Activated naive CD8-positive, alpha-beta T cell (primary cell): ENCODE measurements around the gene PPY.
A peak's percentile ranks its signal among the peaks of the same experiment; 100 is the strongest.
"Not testable (repeated sequence)": the region's sequence is repeated elsewhere in the genome, so short reads cannot be mapped to it uniquely, and the experiment has no call there.

ENCODE experiments used
- H3K27ac Mint-ChIP-seq: one replicate; pipeline ENCODE4 v1.8.0; 2021; ENCODE audit warnings: mixed read lengths
- H3K27me3 Mint-ChIP-seq: one replicate; pipeline ENCODE4 v1.8.0; 2021; ENCODE audit warnings: mixed read lengths
- H3K36me3 Mint-ChIP-seq: one replicate; pipeline ENCODE4 v1.8.0; 2021; ENCODE audit warnings: mixed read lengths
- H3K4me1 Mint-ChIP-seq: one replicate; pipeline ENCODE4 v1.8.0; 2021; ENCODE audit warnings: low read depth, mixed read lengths
- H3K4me3 Mint-ChIP-seq: one replicate; pipeline ENCODE4 v1.8.0; 2021; ENCODE audit warnings: mild to moderate bottlenecking, mixed read lengths
- H3K9me3 Mint-ChIP-seq: one replicate; pipeline ENCODE4 v1.8.0; 2021; ENCODE audit warnings: low read depth, mixed read lengths

The PPY gene

DNA sequence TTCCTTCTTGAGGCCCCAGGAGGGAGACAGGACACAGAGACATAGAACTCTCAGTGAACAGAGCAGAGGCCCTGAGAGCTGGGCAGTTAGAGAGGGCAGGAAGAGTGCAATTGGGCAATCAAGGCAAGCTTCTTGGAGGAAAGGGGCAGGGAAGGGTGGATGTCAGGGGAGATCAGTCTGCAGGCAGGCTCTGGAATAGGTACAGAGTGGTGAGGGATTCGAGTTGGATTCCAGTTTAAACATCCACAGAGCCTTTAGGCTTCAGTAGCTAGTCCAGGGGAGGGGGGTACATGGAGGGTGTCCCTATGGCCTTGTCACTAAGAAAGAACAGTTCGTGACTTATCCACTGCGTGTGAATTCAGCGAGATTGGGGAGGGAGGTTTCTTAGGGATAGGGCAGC, 9.5 kb upstream of the PPY start:
- no peak overlapping the region for H3K27ac Mint-ChIP-seq
- H3K36me3 Mint-ChIP-seq = no peaks in the 10 kb centered on the region
- H3K9me3 Mint-ChIP-seq = no peaks in the 10 kb centered on the region
- peaks cover 17% of the 10 kb centered on the region for H3K27me3 Mint-ChIP-seq
- H3K4me1 Mint-ChIP-seq = peaks cover 1% of the 10 kb centered on the region
- no peak overlapping the region for H3K4me3 Mint-ChIP-seq

DNA sequence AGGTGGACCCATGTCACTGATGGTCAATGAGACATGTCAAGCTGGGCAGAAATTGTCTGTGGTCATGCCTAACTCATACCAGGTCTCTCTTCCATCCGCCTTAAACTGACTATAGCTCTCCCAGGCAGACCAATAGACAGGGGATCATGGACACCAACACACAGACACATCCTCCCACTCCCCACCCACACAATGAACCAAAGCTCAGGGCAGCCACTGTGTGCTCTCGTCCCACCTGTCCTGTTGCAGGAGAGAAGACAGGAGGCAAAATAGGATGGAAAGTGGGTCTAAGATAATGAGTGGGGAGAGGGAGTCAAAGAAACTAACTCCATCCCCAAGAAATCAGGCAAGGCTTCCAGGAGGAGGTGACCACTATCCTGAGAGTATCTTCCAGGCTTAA, 8.3 kb upstream of the PPY start:
- Mint-ChIP-seq H3K4me3 (no peak overlapping the region), H3K27me3 (peaks cover 17% of the 10 kb centered on the region), H3K4me1 (peaks cover 1% of the 10 kb centered on the region), H3K36me3 (no peaks in the 10 kb centered on the region), H3K9me3 (no peaks in the 10 kb centered on the region), H3K27ac (no peak overlapping the region)

DNA sequence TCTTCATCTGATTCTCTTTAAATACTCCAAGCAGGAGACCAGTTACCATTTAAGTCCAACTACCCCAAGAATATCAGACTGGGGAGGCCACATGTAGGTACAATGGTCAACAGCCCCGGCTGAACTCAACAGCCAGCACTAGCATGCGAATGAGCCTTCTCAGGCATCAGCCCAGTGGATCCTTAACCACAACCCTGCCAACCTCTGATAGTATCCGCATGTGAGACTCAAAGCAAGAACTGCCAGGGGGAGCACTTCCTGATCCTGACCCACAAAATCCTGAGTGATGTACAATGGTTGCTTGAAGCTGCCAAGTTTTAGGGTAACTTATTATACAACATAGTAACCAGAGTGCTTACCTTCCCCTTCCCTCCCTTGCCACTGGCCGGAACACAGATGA, 7.5 kb upstream of the PPY start:
- H3K4me3 Mint-ChIP-seq = no peak overlapping the region
- H3K36me3 Mint-ChIP-seq = no peaks in the 10 kb centered on the region
- peaks cover 17% of the 10 kb centered on the region for H3K27me3 Mint-ChIP-seq
- H3K27ac Mint-ChIP-seq = no peak overlapping the region
- H3K4me1 Mint-ChIP-seq = peaks cover 1% of the 10 kb centered on the region
- no peaks in the 10 kb centered on the region for H3K9me3 Mint-ChIP-seq

DNA sequence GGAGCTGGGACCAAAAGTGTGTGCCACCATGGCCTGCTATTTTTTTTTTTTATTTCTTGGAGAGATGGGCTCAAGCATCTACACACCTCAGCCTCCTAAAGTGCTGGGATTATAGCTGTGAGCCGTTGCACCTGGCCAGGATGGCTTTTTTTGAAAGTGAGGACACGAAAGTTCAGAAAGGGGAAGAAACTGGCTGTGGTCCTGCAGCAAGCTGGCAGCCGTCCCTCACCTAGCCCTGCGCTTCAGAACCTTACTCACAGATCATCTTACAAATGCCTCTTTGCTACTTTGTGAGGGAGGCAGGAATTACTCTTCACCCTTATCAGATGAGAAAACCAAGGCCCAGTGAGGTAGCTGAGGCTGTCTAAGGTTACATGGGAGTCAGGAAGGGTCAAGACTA, 4.5 kb upstream of the PPY start:
- Mint-ChIP-seq H3K4me3 (no peak overlapping the region), H3K27me3 (peaks cover 7% of the 10 kb centered on the region), H3K27ac (no peak overlapping the region), H3K9me3 (no peaks in the 10 kb centered on the region), H3K4me1 (peaks cover 3% of the 10 kb centered on the region), H3K36me3 (no peaks in the 10 kb centered on the region)

DNA sequence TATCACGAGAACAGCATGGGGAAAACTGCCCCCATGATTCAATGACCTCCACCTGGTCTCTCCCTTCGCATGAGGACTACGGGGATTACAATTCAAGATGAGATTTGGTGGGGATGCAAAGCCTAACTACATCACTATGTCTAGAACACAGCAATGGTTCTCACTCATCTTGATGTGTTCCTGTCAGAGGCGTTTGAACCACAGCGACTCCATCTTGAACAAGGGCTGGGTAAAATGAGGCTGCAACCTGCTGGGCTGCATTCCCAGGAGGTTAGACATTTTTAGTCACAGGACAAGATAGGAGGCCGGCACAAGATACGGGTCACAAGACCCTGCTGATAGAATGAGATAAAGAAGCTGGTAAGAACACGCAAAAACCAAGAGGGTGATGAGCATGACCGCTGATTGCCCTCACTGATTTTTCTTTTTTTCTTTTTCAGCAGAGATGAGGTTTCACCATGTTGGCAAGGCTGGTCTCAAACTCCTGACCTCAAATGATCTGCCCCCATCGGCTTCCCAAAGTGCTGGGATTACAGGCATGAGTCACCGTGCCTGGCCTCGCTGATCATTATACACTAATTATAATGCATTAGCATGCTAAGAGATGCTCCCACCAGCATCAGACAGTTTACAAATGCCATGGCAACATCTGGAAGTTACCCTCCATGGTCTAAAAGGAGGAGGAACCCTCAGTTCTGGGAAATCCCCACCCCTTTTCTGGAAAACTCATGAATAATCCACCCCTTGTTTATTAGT, 3.0 kb upstream of the PPY start:
- Mint-ChIP-seq H3K4me3 (no peak overlapping the region), H3K27ac (no peak overlapping the region), H3K36me3 (no peaks in the 10 kb centered on the region), H3K9me3 (no peaks in the 10 kb centered on the region), H3K4me1 (peaks cover 3% of the 10 kb centered on the region), H3K27me3 (no peaks in the 10 kb centered on the region)

DNA sequence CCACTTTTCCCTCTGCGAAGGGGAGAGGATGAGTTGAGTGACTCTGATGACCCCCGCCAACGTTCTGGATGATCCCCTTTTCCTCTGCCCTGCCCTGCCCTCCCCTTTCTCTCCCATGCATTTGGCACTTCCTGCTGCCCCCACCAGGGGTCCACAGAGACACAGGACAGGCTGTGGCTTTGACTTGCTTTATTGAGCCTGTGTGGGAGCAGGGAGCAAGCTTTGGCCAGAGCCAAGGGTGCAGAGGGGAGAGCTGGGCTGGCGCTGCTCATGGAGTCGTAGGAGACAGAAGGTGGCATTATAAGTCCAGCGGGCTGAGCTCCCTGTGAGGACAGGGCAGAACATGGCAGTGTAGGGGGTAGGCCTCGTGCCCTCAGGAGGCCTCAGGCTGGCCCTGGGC, 1.6 kb downstream of the PPY start:
- Mint-ChIP-seq H3K27ac (peak overlapping the region; percentile 55), H3K27me3 (no peaks in the 10 kb centered on the region), H3K9me3 (no peaks in the 10 kb centered on the region), H3K4me1 (peaks cover 18% of the 10 kb centered on the region), H3K4me3 (no peak overlapping the region), H3K36me3 (no peaks in the 10 kb centered on the region)

DNA sequence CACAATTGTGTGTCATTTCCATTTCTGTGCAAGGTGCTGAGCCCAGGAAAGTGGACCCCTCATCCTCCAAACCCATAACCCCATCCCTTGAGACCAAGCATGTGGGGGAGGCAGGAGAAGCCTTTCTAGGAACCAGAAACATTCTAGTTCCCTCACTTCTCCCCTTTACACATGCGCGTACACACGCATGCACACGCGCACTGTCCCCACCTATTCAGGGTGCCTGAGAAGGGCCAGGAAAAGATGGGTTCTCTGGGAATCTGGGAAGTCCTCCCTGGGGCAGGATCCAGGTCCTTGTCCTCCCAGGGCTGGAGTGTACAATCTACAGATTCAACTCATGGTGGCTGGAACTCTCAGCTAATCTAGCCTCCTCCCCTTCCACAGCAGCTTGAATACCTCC, 2.4 kb downstream of the PPY start:
- H3K4me3 Mint-ChIP-seq = no peak overlapping the region
- H3K9me3 Mint-ChIP-seq = no peaks in the 10 kb centered on the region
- no peaks in the 10 kb centered on the region for H3K36me3 Mint-ChIP-seq
- peaks cover 18% of the 10 kb centered on the region for H3K4me1 Mint-ChIP-seq
- H3K27me3 Mint-ChIP-seq = no peaks in the 10 kb centered on the region
- no peak overlapping the region for H3K27ac Mint-ChIP-seq

DNA sequence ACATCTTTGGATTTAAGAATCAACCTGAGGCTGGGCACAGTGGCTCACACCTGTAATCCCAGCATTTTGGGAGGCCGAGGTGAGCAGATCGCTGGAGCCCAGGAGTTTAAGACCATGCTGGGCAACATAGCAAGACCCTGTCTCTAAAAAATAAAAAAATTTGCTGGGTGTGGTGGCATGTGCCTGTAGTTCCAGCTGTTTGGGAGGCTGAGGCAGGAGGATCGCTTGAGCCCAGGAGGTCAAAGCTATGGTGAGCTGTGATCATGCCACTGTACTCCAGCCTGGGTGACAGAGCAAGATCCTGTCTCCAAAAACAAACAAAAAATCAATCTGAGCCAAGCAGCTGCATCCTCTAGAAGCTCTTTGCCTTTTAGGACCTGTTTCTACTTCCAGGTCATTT, 2.8 kb downstream of the PPY start:
- not testable (repeated sequence) for H3K27me3 Mint-ChIP-seq, H3K36me3 Mint-ChIP-seq, H3K9me3 Mint-ChIP-seq
- Mint-ChIP-seq H3K27ac (peak overlapping the region; percentile 54), H3K4me3 (peak overlapping the region; percentile 64), H3K4me1 (peaks cover 18% of the 10 kb centered on the region)

DNA sequence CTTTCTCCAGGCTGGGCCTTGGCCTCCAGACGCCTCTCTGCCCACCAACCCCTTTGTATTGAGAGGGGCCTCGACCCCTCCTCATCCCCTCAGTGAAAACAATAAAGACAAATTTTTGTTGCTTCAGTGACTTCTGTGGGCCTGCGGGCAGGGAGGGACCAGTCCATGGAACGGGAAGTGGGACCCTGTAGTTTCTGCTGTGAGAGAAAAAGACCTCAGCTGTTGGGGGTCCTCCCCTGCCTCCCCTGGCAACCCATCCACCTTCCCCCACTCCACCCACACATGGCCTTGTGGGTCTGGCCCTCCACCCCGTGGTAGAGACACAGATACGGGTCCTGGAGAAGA, 3.5 kb downstream of the PPY start:
- peak overlapping the region; percentile 64 for H3K4me3 Mint-ChIP-seq
- H3K27ac Mint-ChIP-seq = no peak overlapping the region
- peaks cover 15% of the 10 kb centered on the region for H3K4me1 Mint-ChIP-seq
- no peaks in the 10 kb centered on the region for H3K36me3 Mint-ChIP-seq
- H3K9me3 Mint-ChIP-seq = no peaks in the 10 kb centered on the region
- H3K27me3 Mint-ChIP-seq = no peaks in the 10 kb centered on the region

DNA sequence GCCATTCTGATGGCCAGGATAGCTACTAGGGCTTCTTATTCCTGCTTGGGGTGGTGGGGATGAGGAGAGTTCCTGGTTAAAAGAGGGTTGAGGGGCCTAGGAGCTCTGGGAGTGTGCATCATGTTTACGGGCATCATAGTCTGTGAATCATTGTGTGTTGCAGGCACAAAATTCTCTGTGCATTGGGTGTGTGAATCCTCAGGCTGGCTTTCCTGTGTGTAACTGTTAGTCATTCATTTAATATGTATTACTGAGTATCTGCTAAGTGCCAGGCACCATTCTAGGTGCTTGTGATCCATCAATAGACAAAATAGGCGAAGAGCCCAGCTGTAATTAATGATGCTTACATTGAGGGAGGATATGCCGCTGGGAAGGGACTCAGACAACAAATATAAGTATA, 5.8 kb downstream of the PPY start:
- H3K4me3 Mint-ChIP-seq = peak overlapping the region; percentile 46
- peaks cover 15% of the 10 kb centered on the region for H3K4me1 Mint-ChIP-seq
- no peaks in the 10 kb centered on the region for H3K36me3 Mint-ChIP-seq
- H3K27me3 Mint-ChIP-seq = no peaks in the 10 kb centered on the region
- H3K9me3 Mint-ChIP-seq = no peaks in the 10 kb centered on the region
- H3K27ac Mint-ChIP-seq = no peak overlapping the region

DNA sequence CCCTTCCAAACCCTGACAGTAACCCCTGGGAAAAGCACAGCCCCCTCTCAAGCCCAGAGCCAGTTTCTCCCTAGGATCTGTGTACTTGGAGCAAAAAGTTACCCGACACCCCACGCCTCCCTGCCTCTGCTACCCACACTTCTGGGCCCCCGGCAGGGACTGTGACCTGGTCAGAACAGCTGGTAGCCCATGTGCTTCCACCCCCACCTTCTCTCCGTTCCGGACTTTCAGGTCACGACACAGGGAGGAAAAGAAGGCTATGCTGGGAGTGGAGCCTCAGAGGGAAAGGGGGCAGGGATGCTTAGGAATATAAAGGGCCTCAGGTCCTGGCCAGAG, 6.4 kb downstream of the PPY start:
- H3K27ac Mint-ChIP-seq = no peak overlapping the region
- H3K27me3 Mint-ChIP-seq = no peaks in the 10 kb centered on the region

DNA sequence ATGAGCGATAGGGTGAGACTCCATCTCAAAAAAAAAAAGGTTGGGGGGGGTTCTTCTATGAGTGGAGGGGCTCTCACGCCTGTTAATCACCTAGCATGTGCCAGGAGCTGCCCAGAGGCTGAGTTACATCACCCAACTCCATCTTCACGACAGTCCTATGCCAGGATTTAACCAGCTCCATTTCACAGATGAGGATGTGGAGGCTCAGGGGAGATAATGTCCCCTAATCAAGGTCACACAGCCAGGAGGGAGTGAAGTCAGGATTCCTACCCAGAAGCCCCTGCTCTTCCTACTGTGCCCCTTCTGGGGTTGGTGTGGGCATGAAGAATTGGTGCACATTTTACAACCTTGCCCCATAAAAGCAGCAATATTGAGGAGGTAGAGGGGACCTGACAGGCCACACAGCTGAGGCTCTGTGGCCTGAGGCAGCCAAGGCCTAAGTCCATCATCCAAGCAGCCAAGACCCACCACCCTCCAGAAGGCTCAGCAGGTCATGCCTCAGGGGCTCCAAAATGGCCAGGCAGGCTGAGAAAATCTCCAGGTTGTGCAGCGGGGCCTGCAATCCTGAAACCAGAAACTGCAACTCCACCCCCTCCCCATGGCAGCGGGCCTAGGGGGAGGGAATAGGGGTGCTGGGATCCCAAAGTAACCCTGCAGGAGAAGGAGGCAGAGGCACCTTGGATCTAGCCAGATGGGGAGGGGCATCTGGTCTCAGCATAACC, 6.9 kb downstream of the PPY start:
- no peak overlapping the region for H3K4me3 Mint-ChIP-seq
- no peak overlapping the region for H3K27ac Mint-ChIP-seq
- H3K4me1 Mint-ChIP-seq = peaks cover 15% of the 10 kb centered on the region
- H3K36me3 Mint-ChIP-seq = no peaks in the 10 kb centered on the region
- no peaks in the 10 kb centered on the region for H3K9me3 Mint-ChIP-seq
- H3K27me3 Mint-ChIP-seq = no peaks in the 10 kb centered on the region

More for the DNA sequence above, 6.4 kb downstream of the PPY start:
- H3K36me3 Mint-ChIP-seq = no peaks in the 10 kb centered on the region
- peaks cover 15% of the 10 kb centered on the region for H3K4me1 Mint-ChIP-seq
- H3K4me3 Mint-ChIP-seq = no peak overlapping the region
- H3K9me3 Mint-ChIP-seq = no peaks in the 10 kb centered on the region

DNA sequence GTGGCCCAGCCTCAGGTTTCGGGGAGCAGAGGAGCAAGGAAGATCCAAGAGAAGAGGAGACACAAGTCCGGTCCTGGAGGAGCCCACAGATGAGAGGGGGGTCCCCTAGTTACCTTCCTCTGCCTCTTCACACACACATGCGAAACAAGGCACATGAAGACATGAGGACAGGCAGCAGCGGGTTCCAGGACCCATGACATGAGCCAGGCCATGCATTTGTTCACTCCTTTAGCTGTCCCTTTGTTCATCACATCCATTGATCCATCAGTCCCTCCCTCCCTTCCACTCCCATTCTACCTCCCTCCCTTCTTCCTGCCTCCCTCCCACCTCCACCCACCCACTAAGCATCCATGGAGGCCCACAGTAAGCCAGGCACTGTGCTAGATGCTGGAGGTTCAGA, 9.4 kb downstream of the PPY start:
- Mint-ChIP-seq H3K36me3 (no peaks in the 10 kb centered on the region), H3K27ac (no peak overlapping the region), H3K4me1 (peaks cover 18% of the 10 kb centered on the region), H3K4me3 (no peak overlapping the region), H3K9me3 (no peaks in the 10 kb centered on the region), H3K27me3 (no peaks in the 10 kb centered on the region)

DNA sequence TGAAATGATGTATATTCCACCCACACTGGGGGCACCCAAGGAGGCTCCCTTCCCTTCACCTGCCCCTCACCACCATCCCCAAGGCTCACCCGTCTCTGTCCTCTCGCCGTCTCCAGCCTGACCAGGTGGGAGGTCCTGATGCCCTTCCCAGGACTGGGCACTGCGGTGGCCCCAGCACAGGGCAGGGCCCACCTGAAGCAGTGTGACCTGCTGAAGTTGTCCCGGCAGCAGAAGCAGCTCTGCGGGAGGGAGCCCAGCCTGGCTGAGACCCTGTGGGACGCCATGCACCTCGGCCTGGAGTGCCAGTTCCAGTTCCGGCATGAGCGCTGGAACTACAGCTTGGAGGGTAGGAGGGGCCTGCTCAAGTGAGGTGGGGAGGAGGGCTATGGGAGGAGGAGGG, 9.9 kb downstream of the PPY start:
- Mint-ChIP-seq H3K27ac (no peak overlapping the region), H3K4me3 (no peak overlapping the region), H3K27me3 (no peaks in the 10 kb centered on the region), H3K9me3 (no peaks in the 10 kb centered on the region), H3K4me1 (peaks cover 20% of the 10 kb centered on the region), H3K36me3 (no peaks in the 10 kb centered on the region)

DNA sequence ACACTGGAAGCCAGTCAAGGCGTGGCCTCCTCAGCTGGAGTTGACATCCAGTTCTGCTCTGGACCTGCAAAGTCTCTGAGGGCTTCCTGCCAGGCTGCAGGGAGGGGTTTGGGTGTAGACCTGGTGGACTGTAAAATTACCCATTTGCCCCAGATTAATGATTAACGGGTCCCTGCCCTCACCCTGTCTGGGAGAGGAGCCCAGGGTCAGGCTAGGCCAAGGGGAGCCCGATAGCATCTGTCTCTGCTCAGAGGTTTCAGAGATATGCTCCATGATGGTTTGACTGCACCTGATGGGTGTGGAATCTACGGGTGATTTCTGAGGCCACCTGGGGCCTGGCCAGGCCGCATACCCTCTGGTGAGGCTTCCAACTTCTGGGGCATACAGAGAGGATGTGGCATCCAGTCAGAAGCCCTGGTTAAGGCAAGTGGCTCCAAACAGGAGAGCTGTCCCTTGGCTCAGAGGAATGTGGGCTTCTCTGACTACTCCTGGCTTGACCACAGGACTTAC, 11.2 kb downstream of the PPY start:
- Mint-ChIP-seq H3K27ac (no peak overlapping the region), H3K27me3 (no peaks in the 10 kb centered on the region), H3K4me1 (peaks cover 24% of the 10 kb centered on the region), H3K4me3 (no peak overlapping the region), H3K9me3 (no peaks in the 10 kb centered on the region), H3K36me3 (no peaks in the 10 kb centered on the region)

DNA sequence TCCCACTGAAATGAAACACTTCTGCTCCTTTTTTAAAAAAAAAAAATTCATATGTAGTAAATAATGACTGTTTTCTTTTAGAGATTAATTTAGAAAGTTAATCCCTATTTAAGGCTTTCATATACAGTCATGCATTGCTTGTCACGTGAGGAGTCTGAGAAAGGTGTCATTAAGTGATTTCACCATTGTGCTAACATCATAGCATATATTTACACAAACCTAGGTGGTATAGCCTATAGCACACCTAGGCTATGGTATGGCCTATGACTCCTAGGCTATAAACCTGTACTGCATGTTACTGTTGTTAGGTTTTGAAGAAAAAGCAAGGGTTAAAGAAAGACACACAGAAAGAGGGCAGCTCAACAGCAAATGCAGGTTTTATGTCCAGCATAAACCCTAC, 13.7 kb downstream of the PPY start:
- H3K4me1 Mint-ChIP-seq = peaks cover 24% of the 10 kb centered on the region
- no peaks in the 10 kb centered on the region for H3K36me3 Mint-ChIP-seq
- no peaks in the 10 kb centered on the region for H3K27me3 Mint-ChIP-seq
- H3K4me3 Mint-ChIP-seq = no peak overlapping the region
- no peaks in the 10 kb centered on the region for H3K9me3 Mint-ChIP-seq
- H3K27ac Mint-ChIP-seq = peak overlapping the region; percentile 70
